ENCODE data around the gene KATNBL1. TPM values are rescaled to one million over a fixed set of nuclear protein-coding genes. Genes with fewer than 3 reads are reported as not detected.

Gene KATNBL1
- total RNA-seq, 4 donors from 2014 or later: 28.6 to 60.7 (median 40.0) TPM

- 92 to 94% methylated on average over 3 to 6 of the region's 7 CpGs for WGBS, 2 donors (ENCODE audit: low coverage in 1 of 2)
- H3K36me3 ChIP-seq: peaks cover 0 to 79% of the 10 kb centered on the region in 2 donors
- H3K4me1 ChIP-seq: no peaks in the 10 kb centered on the region
- H3K4me3 ChIP-seq: no peak overlapping the region
- no peak overlapping the region for H3K27ac ChIP-seq
- no peak for ATAC-seq
- TF ChIP-seq EP300 (IDR thresholded peaks at IDR 0.05) (no peak), CTCF (IDR thresholded peaks at IDR 0.05) (no peak), POLR2AphosphoS5 (IDR thresholded peaks at IDR 0.05) (no peak), POLR2A (IDR thresholded peaks at IDR 0.05) (no peak)
- no peaks in the 10 kb centered on the region for H3K27me3 ChIP-seq
- peaks cover 0 to 13% (median 0%) of the 10 kb centered on the region in 3 donors for H3K9me3 ChIP-seq
These were observed 54.0 kb downstream of the KATNBL1 start for GRCh38 chr15:34155859-34156258.

- Histone ChIP-seq H3K4me1 (no peaks in the 10 kb centered on the region), H3K9me3 (peaks cover 0 to 13% (median 0%) of the 10 kb centered on the region in 3 donors), H3K36me3 (peaks cover 0 to 85% of the 10 kb centered on the region in 2 donors), H3K4me3 (no peak overlapping the region), H3K27ac (no peak overlapping the region), H3K27me3 (no peaks in the 10 kb centered on the region)
- TF ChIP-seq POLR2A (IDR thresholded peaks at IDR 0.05) (no peak), CTCF (IDR thresholded peaks at IDR 0.05) (no peak), EP300 (IDR thresholded peaks at IDR 0.05) (no peak), POLR2AphosphoS5 (IDR thresholded peaks at IDR 0.05) (no peak)
- no peak for ATAC-seq
- 80 to 91% methylated on average over 7 of the region's 7 CpGs for WGBS, 2 donors (ENCODE audit: low coverage in 1 of 2)
These were observed 55.1 kb downstream of the KATNBL1 start for GRCh38 chr15:34154725-34155204.

- no peaks in the 10 kb centered on the region for H3K27me3 ChIP-seq
- peaks cover 0 to 92% of the 10 kb centered on the region in 2 donors for H3K36me3 ChIP-seq
- H3K4me1 ChIP-seq: no peaks in the 10 kb centered on the region
- H3K9me3 ChIP-seq: no peaks in the 10 kb centered on the region
- H3K27ac ChIP-seq: no peak overlapping the region
- 54 to 66% methylated on average over 3 to 6 of the region's 6 CpGs for WGBS, 2 donors (ENCODE audit: low coverage in 1 of 2)
- no peak for ATAC-seq
- no peak overlapping the region for H3K4me3 ChIP-seq
- TF ChIP-seq POLR2AphosphoS5 (IDR thresholded peaks at IDR 0.05): no peak
- no peak for TF ChIP-seq EP300 (IDR thresholded peaks at IDR 0.05)
- TF ChIP-seq POLR2A (IDR thresholded peaks at IDR 0.05): no peak
- no peak for TF ChIP-seq CTCF (IDR thresholded peaks at IDR 0.05)
These were observed 62.3 kb downstream of the KATNBL1 start for GRCh38 chr15:34147371-34148140.

GRCh38 chr15:34133511-34133910 is 76.4 kb downstream of the KATNBL1 start:
- H3K4me1 ChIP-seq: no peaks in the 10 kb centered on the region
- no peaks in the 10 kb centered on the region for H3K9me3 ChIP-seq
- no peak overlapping the region for H3K4me3 ChIP-seq
- TF ChIP-seq CTCF (IDR thresholded peaks at IDR 0.05) (no peak), EP300 (IDR thresholded peaks at IDR 0.05) (no peak), POLR2AphosphoS5 (IDR thresholded peaks at IDR 0.05) (no peak), POLR2A (IDR thresholded peaks at IDR 0.05) (no peak)
- H3K36me3 ChIP-seq: peaks cover 0 to 12% of the 10 kb centered on the region in 2 donors
- ATAC-seq: no peak
- no peaks in the 10 kb centered on the region for H3K27me3 ChIP-seq
- no peak overlapping the region for H3K27ac ChIP-seq
- WGBS, 2 donors (ENCODE audit: low coverage in 1 of 2): 88 to 100% methylated on average over 1 of the region's 1 CpG

- WGBS, 2 donors (ENCODE audit: low coverage in 1 of 2): 75 to 89% methylated on average over 1 of the region's 1 CpG
- TF ChIP-seq POLR2A (IDR thresholded peaks at IDR 0.05) (no peak), POLR2AphosphoS5 (IDR thresholded peaks at IDR 0.05) (no peak), CTCF (IDR thresholded peaks at IDR 0.05) (no peak), EP300 (IDR thresholded peaks at IDR 0.05) (no peak)
- no peak for ATAC-seq
- Histone ChIP-seq H3K9me3 (no peaks in the 10 kb centered on the region), H3K4me3 (no peak overlapping the region), H3K4me1 (no peaks in the 10 kb centered on the region), H3K36me3 (peaks cover 0 to 6% of the 10 kb centered on the region in 2 donors), H3K27ac (no peak overlapping the region), H3K27me3 (no peaks in the 10 kb centered on the region)
These were observed 77.0 kb downstream of the KATNBL1 start for GRCh38 chr15:34132881-34133280.
